GM19099 (cell line): ENCODE measurements around the gene ZFP36L2.

Experiments
- POLR2A ChIP-seq: IDR thresholded peaks from 3 replicates; pipeline ENCODE4 v1.6.1; 2011; ENCODE audit warnings: low read depth; ENCODE audit not compliant: insufficient read length; ENCODE audit errors: extremely low read depth

ZFP36L2 gene

GRCh38 chr2:43194121-43194869 lies 32.1 kb downstream of the ZFP36L2 start:
- peak; percentile 42 for TF ChIP-seq POLR2A

GRCh38 chr2:43193652-43194120 lies 32.7 kb downstream of the ZFP36L2 start:
- no peak for TF ChIP-seq POLR2A

GRCh38 chr2:43192744-43193651 lies 33.4 kb downstream of the ZFP36L2 start:
- no peak for TF ChIP-seq POLR2A

GRCh38 chr2:43191947-43192516 lies 34.4 kb downstream of the ZFP36L2 start:
- no peak for TF ChIP-seq POLR2A

- TF ChIP-seq POLR2A, result no peak
Measured at GRCh38 chr2:43190311-43191052, 35.9 kb downstream of the ZFP36L2 start.

- TF ChIP-seq POLR2A, result no peak
Measured at GRCh38 chr2:43188561-43189386, 37.6 kb downstream of the ZFP36L2 start.

- no peak for TF ChIP-seq POLR2A
Measured at GRCh38 chr2:43186679-43187374, 39.6 kb downstream of the ZFP36L2 start.

GRCh38 chr2:43186321-43186678 lies 40.1 kb downstream of the ZFP36L2 start:
- no peak for TF ChIP-seq POLR2A

- TF ChIP-seq POLR2A, result no peak
Measured at GRCh38 chr2:43185146-43185545, 41.3 kb downstream of the ZFP36L2 start.

GRCh38 chr2:43184339-43184895 lies 42.0 kb downstream of the ZFP36L2 start:
- no peak for TF ChIP-seq POLR2A

- TF ChIP-seq POLR2A, result no peak
Measured at GRCh38 chr2:43183743-43184142, 42.7 kb downstream of the ZFP36L2 start.

GRCh38 chr2:43180897-43181296 lies 45.5 kb downstream of the ZFP36L2 start:
- no peak for TF ChIP-seq POLR2A

GRCh38 chr2:43179942-43180341 lies 46.5 kb downstream of the ZFP36L2 start:
- TF ChIP-seq POLR2A, result no peak
